ENCODE data around the gene MYL7.
"Not testable (repeated sequence)": the region's sequence is repeated elsewhere in the genome, so short reads cannot be mapped to it uniquely, and the experiment has no call there.

Gene MYL7

GRCh38 chr7:44176486-44176885, 35.4 kb upstream of the MYL7 start:
- Histone ChIP-seq H3K36me3 (replicated peaks; ENCODE audit: insufficient read depth, low read length) (no peaks in the 10 kb centered on the region), H3K4me1 (ENCODE audit: low read length) (no peaks in the 10 kb centered on the region), H3K4me2 (ENCODE audit: low read depth, low read length) (no peak overlapping the region), H3K4me3 (ENCODE audit: low read length) (no peak overlapping the region), H3K9me3 (replicated peaks; ENCODE audit: insufficient read depth, low read length) (no peaks in the 10 kb centered on the region), H3K9ac (ENCODE audit: low read length) (no peak overlapping the region), H2AFZ (ENCODE audit: low read length) (no peak overlapping the region), H3F3A (ENCODE audit: insufficient read depth, low read length) (no peaks in the 10 kb centered on the region), H3K27ac (ENCODE audit: low read length) (no peak overlapping the region), H4K20me1 (ENCODE audit: insufficient read depth, low read length) (no peaks in the 10 kb centered on the region), H3K9me2 (replicated peaks; ENCODE audit: insufficient read depth, low read length) (no peaks in the 10 kb centered on the region), H3K79me2 (ENCODE audit: low read length) (no peaks in the 10 kb centered on the region), H3K27me3 (replicated peaks; ENCODE audit: insufficient read depth, low read length) (no peaks in the 10 kb centered on the region)
- DNase-seq = no peak
- TF ChIP-seq EZH2phosphoT487 (IDR thresholded peaks at IDR 0.05; ENCODE audit: low read length) = no peak
- TF ChIP-seq EZH2 (optimal IDR thresholded peaks at IDR 0.05; ENCODE audit: low read depth, low read length) = no peak
- TF ChIP-seq CTCF (IDR thresholded peaks at IDR 0.05; ENCODE audit: low read length) = no peak

- H3K27ac ChIP-seq (ENCODE audit: low read length) = no peak overlapping the region
- no peak for DNase-seq
- H2AFZ ChIP-seq (ENCODE audit: low read length) = no peak overlapping the region
- no peaks in the 10 kb centered on the region for H3K9me3 ChIP-seq (replicated peaks; ENCODE audit: insufficient read depth, low read length)
- H3K79me2 ChIP-seq (ENCODE audit: low read length) = no peaks in the 10 kb centered on the region
- no peak overlapping the region for H3K4me3 ChIP-seq (ENCODE audit: low read length)
- no peaks in the 10 kb centered on the region for H3K9me2 ChIP-seq (replicated peaks; ENCODE audit: insufficient read depth, low read length)
- TF ChIP-seq EZH2phosphoT487 (IDR thresholded peaks at IDR 0.05; ENCODE audit: low read length) (no peak), EZH2 (optimal IDR thresholded peaks at IDR 0.05; ENCODE audit: low read depth, low read length) (no peak), CTCF (IDR thresholded peaks at IDR 0.05; ENCODE audit: low read length) (no peak)
- H3K27me3 ChIP-seq (replicated peaks; ENCODE audit: insufficient read depth, low read length) = no peaks in the 10 kb centered on the region
- H3F3A ChIP-seq (ENCODE audit: insufficient read depth, low read length) = no peaks in the 10 kb centered on the region
- no peaks in the 10 kb centered on the region for H3K36me3 ChIP-seq (replicated peaks; ENCODE audit: insufficient read depth, low read length)
- no peaks in the 10 kb centered on the region for H4K20me1 ChIP-seq (ENCODE audit: insufficient read depth, low read length)
- no peak overlapping the region for H3K9ac ChIP-seq (ENCODE audit: low read length)
- no peak overlapping the region for H3K4me2 ChIP-seq (ENCODE audit: low read depth, low read length)
- H3K4me1 ChIP-seq (ENCODE audit: low read length) = no peaks in the 10 kb centered on the region
Measured at GRCh38 chr7:44175730-44176129, 34.6 kb upstream of the MYL7 start.

- H4K20me1 ChIP-seq (ENCODE audit: insufficient read depth, low read length); H3F3A ChIP-seq (ENCODE audit: insufficient read depth, low read length); H3K79me2 ChIP-seq (ENCODE audit: low read length); H3K9me3 ChIP-seq (replicated peaks; ENCODE audit: insufficient read depth, low read length); H3K9me2 ChIP-seq (replicated peaks; ENCODE audit: insufficient read depth, low read length); H3K4me1 ChIP-seq (ENCODE audit: low read length); H3K27ac ChIP-seq (ENCODE audit: low read length); H3K36me3 ChIP-seq (replicated peaks; ENCODE audit: insufficient read depth, low read length); DNase-seq; H3K4me2 ChIP-seq (ENCODE audit: low read depth, low read length); H2AFZ ChIP-seq (ENCODE audit: low read length); H3K4me3 ChIP-seq (ENCODE audit: low read length); H3K27me3 ChIP-seq (replicated peaks; ENCODE audit: insufficient read depth, low read length); H3K9ac ChIP-seq (ENCODE audit: low read length): not testable (repeated sequence)
Measured at GRCh38 chr7:44174694-44174948, 33.5 kb upstream of the MYL7 start.

GRCh38 chr7:44173911-44174693, 33.0 kb upstream of the MYL7 start:
- Histone ChIP-seq H3K36me3 (replicated peaks; ENCODE audit: insufficient read depth, low read length) (no peaks in the 10 kb centered on the region), H3K27ac (ENCODE audit: low read length) (no peak overlapping the region), H3K9ac (ENCODE audit: low read length) (no peak overlapping the region), H3K79me2 (ENCODE audit: low read length) (no peaks in the 10 kb centered on the region), H3K27me3 (replicated peaks; ENCODE audit: insufficient read depth, low read length) (no peaks in the 10 kb centered on the region), H4K20me1 (ENCODE audit: insufficient read depth, low read length) (no peaks in the 10 kb centered on the region), H2AFZ (ENCODE audit: low read length) (no peak overlapping the region), H3K4me3 (ENCODE audit: low read length) (no peak overlapping the region), H3K9me3 (replicated peaks; ENCODE audit: insufficient read depth, low read length) (no peaks in the 10 kb centered on the region), H3K4me1 (ENCODE audit: low read length) (no peaks in the 10 kb centered on the region), H3F3A (ENCODE audit: insufficient read depth, low read length) (no peaks in the 10 kb centered on the region), H3K4me2 (ENCODE audit: low read depth, low read length) (no peak overlapping the region), H3K9me2 (replicated peaks; ENCODE audit: insufficient read depth, low read length) (no peaks in the 10 kb centered on the region)
- no peak for DNase-seq
- TF ChIP-seq EZH2 (optimal IDR thresholded peaks at IDR 0.05; ENCODE audit: low read depth, low read length) = no peak
- TF ChIP-seq EZH2phosphoT487 (IDR thresholded peaks at IDR 0.05; ENCODE audit: low read length) = no peak
- TF ChIP-seq CTCF (IDR thresholded peaks at IDR 0.05; ENCODE audit: low read length) = no peak

Data from MM.1S (cell line).